HG02884 (cell line): ENCODE measurements around the gene PLGRKT.
"Not testable (repeated sequence)": the region's sequence is repeated elsewhere in the genome, so short reads cannot be mapped to it uniquely, and the experiment has no call there.

Experiments
- ATAC-seq: cut with Tn5 transposase; IDR thresholded peaks from one replicate; pipeline ENCODE4 v1.9.1; 2021; ENCODE audit warnings: mild to moderate bottlenecking, moderate library complexity; ENCODE audit not compliant: unreplicated experiment

The PLGRKT gene

GRCh38 chr9:5437254-5438216 lies at the start of gene PLGRKT:
Gene PLGRKT (minus strand): TSS chr9:5437925. CDS start chr9:5431977, 5,948 bp downstream.
- peak; percentile 81 for ATAC-seq

GRCh38 chr9:5486988-5487387 lies 49.3 kb upstream of the PLGRKT start:
- no peak for ATAC-seq

GRCh38 chr9:5485378-5486085 lies 47.8 kb upstream of the PLGRKT start:
- ATAC-seq, result no peak

GRCh38 chr9:5483306-5483705 lies 45.6 kb upstream of the PLGRKT start:
- no peak for ATAC-seq

- ATAC-seq, result no peak
These were observed 44.5 kb upstream of the PLGRKT start for GRCh38 chr9:5482194-5482593.

GRCh38 chr9:5481322-5482040 lies 43.8 kb upstream of the PLGRKT start:
- no peak for ATAC-seq

GRCh38 chr9:5480919-5481318 lies 43.2 kb upstream of the PLGRKT start:
- ATAC-seq, result no peak

GRCh38 chr9:5479994-5480694 lies 42.4 kb upstream of the PLGRKT start:
- peak; percentile 60 for ATAC-seq

- ATAC-seq, result no peak
These were observed 40.5 kb upstream of the PLGRKT start for GRCh38 chr9:5478206-5478605.

- not testable (repeated sequence) for ATAC-seq
These were observed 37.9 kb upstream of the PLGRKT start for GRCh38 chr9:5475611-5476010.

GRCh38 chr9:5470816-5471215 lies 33.1 kb upstream of the PLGRKT start:
- no peak for ATAC-seq

- no peak for ATAC-seq
These were observed 32.4 kb upstream of the PLGRKT start for GRCh38 chr9:5470122-5470521.

- no peak for ATAC-seq
These were observed 31.1 kb upstream of the PLGRKT start for GRCh38 chr9:5468850-5469249.

GRCh38 chr9:5466766-5467165 lies 29.0 kb upstream of the PLGRKT start:
- no peak for ATAC-seq

GRCh38 chr9:5466005-5466404 lies 28.3 kb upstream of the PLGRKT start:
- no peak for ATAC-seq

GRCh38 chr9:5464831-5465330 lies 27.2 kb upstream of the PLGRKT start:
- ATAC-seq, result not testable (repeated sequence)

- no peak for ATAC-seq
These were observed 22.4 kb upstream of the PLGRKT start for GRCh38 chr9:5460157-5460556.

GRCh38 chr9:5459289-5459829 lies 21.6 kb upstream of the PLGRKT start:
- ATAC-seq, result peak; percentile 54

- peak; percentile 38 for ATAC-seq
These were observed 17.5 kb upstream of the PLGRKT start for GRCh38 chr9:5455181-5455580.

- ATAC-seq, result no peak
These were observed 15.9 kb upstream of the PLGRKT start for GRCh38 chr9:5453673-5454072.
